Muscle of arm (tissue), 12 donors: Measurements from ENCODE around the gene BCR. TPM values are rescaled to one million over a fixed set of nuclear protein-coding genes. Genes with fewer than 3 reads are reported as not detected.
A peak's percentile ranks its signal among the peaks of the same experiment; 100 is the strongest.

Source experiments
- DNase-seq: peaks from one replicate; pipeline ENCODE4 v3.0.0-alpha.2; 2013
- polyA plus RNA-seq, 12 donors: library from polyadenylated mRNA; unstranded; fragments of 120-200 nt; gene quantifications; one replicate each; pipeline ENCODE4 v1.2.1, GENCODE V29; 2013; ENCODE audit not compliant: insufficient read length in 12 of 12

BCR gene
- polyA plus RNA-seq, 12 donors: 10.4 to 37.8 (median 16.3) TPM; not detected in 1

- DNase-seq: no peak
Observed at GRCh38 chr22:23242473-23243001, 62.2 kb downstream of the BCR start.

GRCh38 chr22:23243006-23243573 is 62.8 kb downstream of the BCR start:
- DNase-seq: no peak

- DNase-seq: no peak
Observed at GRCh38 chr22:23243859-23244689, 63.8 kb downstream of the BCR start.

- no peak for DNase-seq
Observed at GRCh38 chr22:23244690-23245044, 64.4 kb downstream of the BCR start.

- DNase-seq: no peak
Observed at GRCh38 chr22:23245045-23245798, 64.9 kb downstream of the BCR start.

- no peak for DNase-seq
Observed at GRCh38 chr22:23245799-23246136, 65.5 kb downstream of the BCR start.

GRCh38 chr22:23246982-23247766 is 66.9 kb downstream of the BCR start:
- DNase-seq: no peak

- no peak for DNase-seq
Observed at GRCh38 chr22:23248583-23248982, 68.3 kb downstream of the BCR start.

GRCh38 chr22:23250056-23250784 is 69.9 kb downstream of the BCR start:
- no peak for DNase-seq

GRCh38 chr22:23250785-23251363 is 70.6 kb downstream of the BCR start:
- no peak for DNase-seq

GRCh38 chr22:23251445-23252093 is 71.3 kb downstream of the BCR start:
- DNase-seq: no peak

- no peak for DNase-seq
Observed at GRCh38 chr22:23253475-23254055, 73.3 kb downstream of the BCR start.

GRCh38 chr22:23255506-23256170 is 75.3 kb downstream of the BCR start:
- DNase-seq: no peak

- DNase-seq: no peak
Observed at GRCh38 chr22:23256171-23256932, 76.0 kb downstream of the BCR start.

GRCh38 chr22:23256986-23257888 is 76.9 kb downstream of the BCR start:
- peak; percentile 49 for DNase-seq

- no peak for DNase-seq
Observed at GRCh38 chr22:23257889-23258825, 77.8 kb downstream of the BCR start.
